HAP-1 (cell line): ENCODE results near the gene ATAT1.

Experiments
- DNase-seq, 2 experiments: peaks; one replicate each; pipeline ENCODE4 v3.0.0-alpha.2; 2016 to 2020; ENCODE audit warnings: low spot score in 2 of 2
- H3K27me3 ChIP-seq: fragments of 250-450 bp; sonication (Bioruptor Pico); 2 replicates; pipeline ENCODE4 v1.5.1; 2020; ENCODE audit warnings: low read depth, mild to moderate bottlenecking, moderate library complexity
- H3K36me3 ChIP-seq: fragments of 250-450 bp; sonication (Bioruptor Pico); replicated peaks from 2 replicates; pipeline ENCODE4 v1.5.1; 2020; ENCODE audit warnings: mild to moderate bottlenecking
- H3K4me1 ChIP-seq: fragments of 250-450 bp; sonication (Bioruptor Pico); 2 replicates; pipeline ENCODE4 v1.5.1; 2020; ENCODE audit warnings: mild to moderate bottlenecking
- H3K4me3 ChIP-seq: fragments of 250-450 bp; sonication (Bioruptor Pico); 2 replicates; pipeline ENCODE4 v1.5.1; 2020; ENCODE audit warnings: mild to moderate bottlenecking, moderate library complexity
- H3K9me3 ChIP-seq: fragments of 250-450 bp; sonication (Bioruptor Pico); 2 replicates; pipeline ENCODE4 v1.5.1; 2020; ENCODE audit warnings: mild to moderate bottlenecking, moderate library complexity
- in situ Hi-C: fragments of 300-500 bp; cut with MboI; formaldehyde crosslinking; loops from 3 replicates; pipeline ENCODE4 v1.14.3; 2020; ENCODE audit warnings: low sequenced_read_pairs, inconsistent platforms, mixed read lengths

Gene ATAT1

DNA sequence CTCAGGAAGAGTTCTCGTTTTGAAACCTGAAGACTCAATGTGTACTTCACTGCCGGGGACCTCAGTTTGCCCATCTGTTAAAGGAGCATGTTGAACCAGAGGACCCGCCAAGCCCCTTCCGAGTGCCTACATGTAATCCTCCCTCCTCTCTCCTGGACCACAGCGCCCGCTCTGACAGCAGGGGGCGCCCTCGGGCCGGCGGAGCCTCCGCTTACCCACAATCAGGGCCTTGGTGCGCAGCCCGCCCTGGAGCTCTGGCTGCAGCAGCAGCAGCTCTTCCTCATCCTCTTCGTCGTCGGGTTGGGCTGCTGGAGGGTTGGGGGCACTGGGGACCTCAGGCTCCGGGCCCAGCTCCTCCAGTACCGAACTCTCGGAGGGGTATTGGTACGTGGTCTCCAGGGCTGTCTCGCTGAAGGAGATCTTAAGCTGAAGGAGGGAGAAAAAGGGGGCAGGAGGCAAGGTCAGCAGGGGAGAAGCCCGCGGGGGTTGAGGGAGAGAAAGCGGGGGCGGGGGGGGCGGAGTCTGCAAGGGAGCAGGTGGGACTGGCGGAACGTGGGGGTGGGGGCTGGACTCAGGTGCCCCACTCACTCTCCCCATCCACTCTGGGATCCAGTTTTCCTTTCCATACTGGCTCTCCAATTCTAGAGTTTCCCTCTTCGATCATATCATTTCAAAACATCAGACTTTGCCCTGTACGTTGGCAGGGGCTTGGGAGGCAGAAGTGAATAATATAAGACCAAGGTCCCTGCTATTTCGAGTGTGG is 52.5 kb downstream of the ATAT1 start:
- H3K4me1 ChIP-seq: peaks cover 31% of the 10 kb centered on the region
- no peaks in the 10 kb centered on the region for H3K9me3 ChIP-seq
- in situ Hi-C loops: no loop called here
- DNase-seq: peak; percentile 66 to 91
- no peak overlapping the region for H3K4me3 ChIP-seq
- H3K27me3 ChIP-seq: no peaks in the 10 kb centered on the region
- H3K36me3 ChIP-seq: peaks cover 33% of the 10 kb centered on the region

DNA sequence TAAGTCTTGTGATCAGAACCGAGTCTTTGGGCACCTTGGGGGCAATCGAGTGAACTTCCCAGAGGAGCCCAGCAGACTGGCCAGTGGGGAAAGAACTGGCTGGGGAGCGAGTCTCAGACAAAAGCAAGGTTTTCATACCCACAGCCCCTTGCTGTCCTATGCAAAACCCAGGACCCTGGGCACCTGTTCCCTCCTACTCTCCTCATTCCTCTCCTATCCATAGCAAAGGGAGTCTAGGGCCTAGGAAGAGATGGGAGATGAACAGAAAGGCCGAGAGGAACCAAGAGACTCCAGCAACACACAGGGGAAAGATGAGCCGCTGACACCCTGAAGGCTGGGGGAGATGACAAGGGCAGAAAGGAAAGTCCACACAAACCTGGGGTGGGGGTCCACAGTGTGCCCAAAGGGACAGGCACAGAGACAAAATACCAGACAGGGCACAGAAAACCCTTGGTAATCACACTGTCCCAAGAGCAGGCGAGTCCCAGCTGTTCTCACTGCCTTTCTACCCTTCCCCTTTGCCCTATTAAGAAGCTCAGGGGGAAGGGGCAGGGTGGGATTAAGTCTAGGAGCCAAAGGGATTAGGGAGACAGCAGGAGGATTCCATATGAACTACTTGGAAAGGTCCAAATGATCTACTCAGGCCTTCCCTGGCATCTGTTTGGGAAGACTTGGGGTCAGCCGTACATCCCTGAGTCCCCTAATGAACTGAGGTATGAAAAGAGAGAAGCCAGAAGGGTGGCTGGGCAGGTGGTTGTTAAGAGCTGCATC is 53.3 kb downstream of the ATAT1 start:
- H3K4me1 ChIP-seq: peaks cover 33% of the 10 kb centered on the region
- no peaks in the 10 kb centered on the region for H3K27me3 ChIP-seq
- in situ Hi-C loops: no loop called here
- H3K4me3 ChIP-seq: no peak overlapping the region
- DNase-seq: no peak
- H3K36me3 ChIP-seq: peaks cover 33% of the 10 kb centered on the region
- no peaks in the 10 kb centered on the region for H3K9me3 ChIP-seq

DNA sequence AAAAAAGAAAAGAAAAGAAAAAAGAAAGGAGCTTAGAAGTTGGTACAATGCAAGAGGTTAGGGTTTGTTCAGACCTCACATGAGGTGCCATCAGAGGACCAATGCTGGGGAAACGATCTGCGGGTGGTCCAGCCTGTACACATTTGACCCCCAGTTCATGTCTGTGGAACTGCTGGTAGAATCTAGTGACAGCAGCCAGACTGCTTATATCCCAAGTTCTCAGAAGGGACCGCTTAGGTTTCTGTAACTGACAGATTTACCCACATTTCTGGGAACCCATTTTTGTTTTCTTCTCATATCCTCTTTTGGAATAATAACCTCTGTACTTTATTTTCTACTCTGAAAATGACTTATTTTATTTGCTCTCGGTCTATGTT is 55.1 kb downstream of the ATAT1 start:
- H3K4me3 ChIP-seq: no peak overlapping the region
- no peaks in the 10 kb centered on the region for H3K27me3 ChIP-seq
- H3K36me3 ChIP-seq: peaks cover 28% of the 10 kb centered on the region
- in situ Hi-C loops: no loop called here
- no peaks in the 10 kb centered on the region for H3K9me3 ChIP-seq
- no peak for DNase-seq
- H3K4me1 ChIP-seq: peaks cover 39% of the 10 kb centered on the region

- no peaks in the 10 kb centered on the region for H3K27me3 ChIP-seq
- H3K4me1 ChIP-seq: peaks cover 39% of the 10 kb centered on the region
- H3K36me3 ChIP-seq: peaks cover 21% of the 10 kb centered on the region
- peak overlapping the region; percentile 67 for H3K4me3 ChIP-seq
- in situ Hi-C loops: no loop called here
- DNase-seq: peak in 1 of 2 experiments; percentile 54
- H3K9me3 ChIP-seq: no peaks in the 10 kb centered on the region
Observed at GRCh38 chr6:30682143-30683117, 55.8 kb downstream of the ATAT1 start.

- no peak for DNase-seq
- peaks cover 11% of the 10 kb centered on the region for H3K36me3 ChIP-seq
- in situ Hi-C loops: no loop called here
Observed at GRCh38 chr6:30683183-30683979, 56.7 kb downstream of the ATAT1 start.

DNA sequence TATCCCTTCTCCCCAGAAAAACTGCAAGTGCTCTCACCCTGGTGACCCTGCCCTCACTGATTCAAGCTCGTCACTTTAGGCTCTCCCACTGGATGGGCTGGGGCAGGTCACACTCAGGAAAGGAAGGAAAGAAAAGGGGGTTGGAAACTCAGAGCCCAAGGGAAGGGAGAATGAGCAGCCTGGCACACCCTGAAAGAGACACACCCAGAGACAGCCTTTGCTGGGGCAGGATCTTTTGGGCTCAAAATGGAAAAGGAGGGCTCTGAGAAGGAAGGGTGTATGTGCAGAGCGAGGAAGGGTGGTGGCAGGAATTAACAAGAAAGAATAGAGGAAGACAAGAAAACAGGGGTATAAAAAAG is 57.3 kb downstream of the ATAT1 start:
- Histone ChIP-seq H3K9me3 (no peaks in the 10 kb centered on the region), H3K36me3 (peaks cover 6% of the 10 kb centered on the region), H3K4me1 (peaks cover 44% of the 10 kb centered on the region), H3K27me3 (no peaks in the 10 kb centered on the region), H3K4me3 (peak overlapping the region; percentile 67)
- in situ Hi-C loops: no loop called here
- no peak for DNase-seq

More at GRCh38 chr6:30683183-30683979, 56.7 kb downstream of the ATAT1 start:
- Histone ChIP-seq H3K4me3 (peak overlapping the region; percentile 67), H3K4me1 (peaks cover 44% of the 10 kb centered on the region), H3K27me3 (no peaks in the 10 kb centered on the region), H3K9me3 (no peaks in the 10 kb centered on the region)

DNA sequence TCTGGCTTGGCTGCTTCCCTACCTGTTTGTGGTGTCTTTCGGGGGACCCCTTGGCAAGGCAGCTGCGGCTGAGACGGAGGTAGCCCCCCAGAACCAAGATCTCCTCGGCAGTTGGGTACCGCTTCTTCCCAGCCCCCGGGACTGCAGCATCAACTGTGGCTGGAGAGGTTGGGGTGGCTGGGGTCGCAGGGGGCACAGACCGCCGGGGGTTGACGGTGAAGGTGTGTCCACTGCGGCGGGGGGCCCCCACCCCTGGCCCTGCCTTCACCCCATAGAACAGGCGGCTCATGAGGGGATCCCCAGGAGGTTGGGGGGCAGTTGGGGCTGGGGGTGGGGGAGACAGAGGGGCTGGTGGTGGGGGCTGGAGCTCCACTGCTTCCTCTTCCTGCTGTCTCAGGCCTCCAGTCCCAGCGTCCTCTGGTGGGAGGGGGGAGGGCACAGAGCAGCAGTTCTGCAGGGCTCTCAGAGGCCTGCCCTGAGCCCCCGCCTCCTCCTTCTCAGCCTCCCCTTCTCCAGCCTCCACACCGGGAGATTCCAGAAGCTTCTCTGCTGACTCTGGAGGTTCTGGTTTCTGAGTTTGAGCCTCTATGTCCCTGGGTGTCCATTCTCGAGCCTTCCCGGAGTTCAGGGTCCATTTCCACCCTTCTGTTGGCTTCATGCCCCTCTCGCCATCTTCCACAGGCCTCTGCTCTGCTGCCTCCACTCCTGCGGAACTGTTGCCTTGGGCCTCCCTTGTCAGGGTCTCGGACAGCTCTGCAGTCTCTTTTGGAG is 57.9 kb downstream of the ATAT1 start:
- no peaks in the 10 kb centered on the region for H3K9me3 ChIP-seq
- peak overlapping the region; percentile 67 for H3K4me3 ChIP-seq
- peaks cover 48% of the 10 kb centered on the region for H3K4me1 ChIP-seq
- peak in 1 of 2 experiments; percentile 66 for DNase-seq
- H3K36me3 ChIP-seq: peaks cover 4% of the 10 kb centered on the region; the same call in 1 of the 2 replicates
- no peaks in the 10 kb centered on the region for H3K27me3 ChIP-seq
- in situ Hi-C loops: no loop called here

DNA sequence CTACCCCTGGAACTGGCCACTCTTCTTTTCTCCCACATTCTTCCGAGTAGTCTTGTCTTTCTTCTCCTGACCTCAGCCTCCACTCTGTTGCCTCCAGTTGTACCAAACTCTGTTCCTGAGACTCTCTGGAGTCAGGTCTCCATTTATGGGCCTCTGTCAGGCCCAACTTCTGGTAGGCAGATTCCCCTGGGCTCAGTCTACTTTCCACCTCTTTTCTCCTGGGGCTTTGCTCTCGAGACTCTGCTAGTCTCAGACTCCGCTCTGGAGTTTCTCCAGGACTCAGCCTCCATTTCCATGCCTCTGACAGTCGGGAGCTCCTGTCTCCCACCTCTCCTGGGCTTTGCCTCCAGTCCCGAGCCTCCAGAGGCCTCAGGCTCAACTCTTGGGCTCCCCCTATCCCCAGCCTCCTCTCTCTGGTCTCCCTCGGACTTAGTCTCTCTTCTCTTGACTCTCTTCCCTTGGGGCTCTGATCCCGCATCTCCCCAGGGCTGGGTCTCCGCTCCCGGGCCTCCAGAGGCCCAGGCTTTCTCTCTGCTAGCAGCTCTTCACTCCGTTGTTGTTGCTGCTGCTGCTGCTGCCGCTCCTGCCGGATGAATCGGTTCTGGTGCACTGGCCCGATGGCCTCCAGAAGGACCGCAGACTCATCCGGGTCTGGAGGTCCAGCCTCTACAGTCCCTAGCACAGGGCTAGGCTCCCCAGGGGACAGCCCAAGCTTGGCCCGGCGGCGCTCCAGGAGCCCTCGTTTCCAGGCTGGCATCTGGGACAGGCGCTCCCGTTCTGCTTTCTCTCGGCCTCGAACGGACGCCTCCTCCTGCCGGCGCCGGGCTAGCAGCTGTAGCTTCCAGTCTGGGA is 58.7 kb downstream of the ATAT1 start:
- Histone ChIP-seq H3K9me3 (no peaks in the 10 kb centered on the region), H3K27me3 (no peaks in the 10 kb centered on the region), H3K36me3 (peaks cover 3% of the 10 kb centered on the region; the same call in 1 of the 2 replicates), H3K4me3 (peak overlapping the region; percentile 67), H3K4me1 (peaks cover 48% of the 10 kb centered on the region)
- in situ Hi-C loops: no loop called here
- DNase-seq: peak in 1 of 2 experiments; percentile 47

- H3K36me3 ChIP-seq: no peaks in the 10 kb centered on the region; the same call in 1 of the 2 replicates
- peak within 1 kb of the TSS; percentile 67 for H3K4me3 ChIP-seq
- in situ Hi-C loops: no loop called here
- H3K4me1 ChIP-seq: peaks cover 47% of the 10 kb centered on the region
- peak; percentile 49 to 80 for DNase-seq
- no peaks in the 10 kb centered on the region for H3K27me3 ChIP-seq
- no peaks in the 10 kb centered on the region for H3K9me3 ChIP-seq
Observed at GRCh38 chr6:30686009-30686907, 59.6 kb downstream of the ATAT1 start, which contains the start of gene PPP1R18. Gene PPP1R18, minus strand, starts transcription at chr6:30686645. Its CDS starts 627 bp downstream, at chr6:30686018.

- Histone ChIP-seq H3K36me3 (no peaks in the 10 kb centered on the region; the same call in 1 of the 2 replicates), H3K4me3 (peak overlapping the region; percentile 67), H3K4me1 (peaks cover 46% of the 10 kb centered on the region), H3K9me3 (no peaks in the 10 kb centered on the region), H3K27me3 (no peaks in the 10 kb centered on the region)
- peak; percentile 89 to 97 for DNase-seq
- in situ Hi-C loops: no loop called here
Observed at GRCh38 chr6:30686908-30687658, 60.4 kb downstream of the ATAT1 start.
